DMS53 treated with DMSO at 0.1 percent for 48 hours (cell line): ENCODE data around the gene CTCF.
A peak's percentile ranks its signal among the peaks of the same experiment; 100 is the strongest.

Experiments
- DNase-seq: peaks from one replicate; lab custom pipeline; 2025; ENCODE audit not compliant: unreplicated experiment; lab: John Stamatoyannopoulos, UW

CTCF gene

GRCh38 chr16:67534431-67534830, 27.9 kb upstream of the CTCF start:
- no peak for DNase-seq

DNA sequence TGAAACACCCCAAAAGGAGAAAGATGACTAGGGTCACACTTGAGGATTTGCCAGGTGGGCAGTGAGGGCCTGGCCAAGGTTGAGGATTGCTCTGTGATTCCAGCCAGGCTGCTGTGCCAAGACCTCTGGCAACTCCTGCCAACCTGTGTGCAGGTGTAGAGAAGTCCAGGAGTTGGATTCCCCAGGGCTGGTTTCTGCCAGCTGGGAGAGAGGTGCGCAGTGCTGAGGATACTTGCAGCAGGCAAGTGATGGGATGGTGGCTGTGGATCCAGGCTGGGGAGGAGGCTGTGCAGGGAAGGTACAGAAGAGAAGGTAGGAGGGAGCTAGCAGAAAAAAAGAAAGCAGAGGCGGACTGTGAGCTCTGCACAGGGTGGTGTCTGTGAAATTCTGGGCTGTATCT, 27.1 kb upstream of the CTCF start:
- no peak for DNase-seq

- DNase-seq: no peak
These were observed 25.1 kb upstream of the CTCF start for GRCh38 chr16:67537270-67537635.

DNA sequence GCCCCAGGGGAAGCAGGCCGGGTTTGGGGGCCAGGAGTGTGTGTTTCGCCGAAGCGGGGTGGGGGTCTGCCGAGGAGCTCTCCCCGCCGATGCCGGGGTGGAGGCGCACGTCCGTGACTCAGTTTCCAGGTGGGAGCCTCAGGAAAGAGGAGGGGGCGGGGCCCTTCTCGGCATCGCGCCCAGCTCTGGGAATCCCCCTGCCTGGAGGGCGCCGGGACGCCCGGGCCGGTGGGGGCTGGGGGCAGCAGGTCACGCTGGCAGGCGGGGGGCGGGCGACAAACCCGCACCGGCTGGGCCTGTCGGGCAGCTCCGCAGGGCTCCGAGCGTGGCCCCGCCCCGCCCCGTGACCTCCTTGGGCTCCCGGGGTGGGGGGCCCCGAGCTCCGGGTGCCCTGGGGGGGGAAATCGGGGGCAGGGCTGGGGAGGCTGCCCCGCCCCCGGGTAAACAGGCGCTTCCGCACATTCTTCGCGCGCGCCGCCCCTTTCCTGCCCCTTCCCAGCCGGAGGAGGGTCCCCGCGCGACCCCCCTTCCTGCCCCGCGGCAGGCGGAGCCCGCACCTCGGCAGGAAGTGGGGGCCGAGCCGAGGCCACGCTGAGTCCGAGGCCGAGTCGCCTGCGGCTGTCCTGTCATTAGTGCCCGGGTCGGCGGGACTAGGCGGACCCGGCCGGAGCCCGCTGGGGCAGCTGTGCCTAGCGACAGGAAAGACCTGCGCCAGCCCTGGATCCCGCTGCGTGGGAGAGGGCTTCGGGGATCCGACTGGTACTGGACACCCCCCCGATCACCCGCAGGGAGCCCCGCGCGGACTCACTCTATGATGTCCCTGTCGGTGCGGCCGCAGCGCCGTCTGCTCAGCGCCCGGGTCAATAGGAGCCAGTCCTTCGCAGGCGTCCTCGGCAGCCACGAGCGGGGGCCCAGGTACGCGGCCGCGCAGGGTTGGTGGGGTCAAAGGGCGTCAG, 24.4 kb upstream of the CTCF start:
- no peak for DNase-seq

- no peak for DNase-seq
These were observed 23.6 kb upstream of the CTCF start for GRCh38 chr16:67538666-67539101.

GRCh38 chr16:67539271-67539670, 23.1 kb upstream of the CTCF start:
- DNase-seq: no peak

DNA sequence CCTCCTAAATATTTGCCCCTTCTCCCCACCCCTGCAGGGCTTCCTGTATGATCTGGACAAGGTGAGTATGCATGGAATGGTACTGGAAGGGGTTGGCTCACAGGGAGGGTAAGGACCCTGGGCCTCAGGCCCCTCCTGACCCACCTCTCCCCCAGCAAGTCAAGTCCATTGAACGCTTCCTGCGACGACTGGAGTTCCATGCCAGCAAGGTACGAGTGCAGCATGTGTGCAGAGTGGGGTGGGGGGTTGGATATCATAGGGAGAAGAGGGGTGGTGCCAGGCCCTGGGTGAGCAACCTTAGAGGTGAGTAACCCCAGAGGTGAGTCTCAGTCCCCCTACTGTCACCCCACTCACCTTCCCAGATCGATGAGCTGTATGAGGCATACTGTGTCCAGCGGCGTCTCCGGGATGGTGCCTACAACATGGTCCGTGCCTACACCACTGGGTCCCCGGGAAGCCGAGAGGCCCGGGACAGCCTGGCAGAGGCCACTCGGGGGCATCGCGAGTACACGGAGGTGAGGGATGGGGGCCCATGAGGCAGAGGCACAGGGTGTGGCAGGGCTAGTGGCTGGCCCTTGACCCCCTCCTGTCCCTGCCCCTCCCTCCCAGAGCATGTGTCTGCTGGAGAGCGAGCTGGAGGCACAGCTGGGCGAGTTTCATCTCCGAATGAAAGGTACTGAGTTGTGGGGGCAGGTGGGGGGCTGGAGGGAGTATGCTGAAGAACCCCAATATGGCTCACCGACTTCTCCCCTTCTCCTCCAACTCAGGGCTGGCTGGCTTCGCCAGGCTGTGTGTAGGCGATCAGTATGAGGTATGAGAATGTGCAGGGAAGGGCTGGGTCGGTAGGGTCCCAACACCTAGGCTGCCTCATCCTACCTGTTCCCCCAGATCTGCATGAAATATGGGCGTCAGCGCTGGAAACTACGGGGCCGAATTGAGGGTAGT, 22.4 kb upstream of the CTCF start:
- DNase-seq: no peak

- DNase-seq: no peak
These were observed 21.6 kb upstream of the CTCF start for GRCh38 chr16:67540756-67541155.

DNA sequence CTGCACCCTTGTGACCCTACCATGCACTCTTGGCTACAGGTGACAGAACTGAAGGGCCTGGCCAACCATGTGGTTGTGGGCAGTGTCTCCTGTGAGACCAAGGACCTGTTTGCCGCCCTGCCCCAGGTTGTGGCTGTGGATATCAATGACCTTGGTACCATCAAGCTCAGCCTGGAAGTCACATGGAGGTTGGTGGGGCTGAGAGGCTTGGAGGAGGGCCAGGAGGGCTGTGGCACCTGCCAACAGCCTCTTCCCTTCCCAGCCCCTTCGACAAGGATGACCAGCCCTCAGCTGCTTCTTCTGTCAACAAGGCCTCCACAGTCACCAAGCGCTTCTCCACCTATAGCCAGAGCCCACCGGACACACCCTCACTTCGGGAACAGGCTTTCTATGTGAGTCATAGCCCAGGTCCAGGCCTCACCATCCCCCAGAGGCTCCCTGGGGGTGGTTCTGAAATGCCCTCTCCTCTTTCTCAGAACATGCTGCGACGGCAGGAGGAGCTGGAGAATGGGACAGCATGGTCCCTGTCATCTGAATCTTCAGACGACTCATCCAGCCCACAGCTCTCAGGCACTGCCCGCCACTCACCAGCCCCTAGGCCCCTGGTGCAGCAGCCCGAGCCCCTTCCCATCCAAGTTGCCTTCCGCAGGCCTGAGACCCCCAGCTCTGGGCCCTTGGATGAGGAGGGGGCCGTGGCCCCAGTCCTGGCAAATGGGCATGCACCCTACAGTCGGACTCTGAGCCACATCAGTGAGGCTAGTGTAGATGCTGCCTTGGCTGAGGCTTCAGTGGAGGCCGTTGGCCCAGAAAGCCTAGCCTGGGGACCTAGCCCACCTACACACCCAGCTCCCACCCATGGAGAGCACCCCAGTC, 20.7 kb upstream of the CTCF start:
- DNase-seq: no peak

DNA sequence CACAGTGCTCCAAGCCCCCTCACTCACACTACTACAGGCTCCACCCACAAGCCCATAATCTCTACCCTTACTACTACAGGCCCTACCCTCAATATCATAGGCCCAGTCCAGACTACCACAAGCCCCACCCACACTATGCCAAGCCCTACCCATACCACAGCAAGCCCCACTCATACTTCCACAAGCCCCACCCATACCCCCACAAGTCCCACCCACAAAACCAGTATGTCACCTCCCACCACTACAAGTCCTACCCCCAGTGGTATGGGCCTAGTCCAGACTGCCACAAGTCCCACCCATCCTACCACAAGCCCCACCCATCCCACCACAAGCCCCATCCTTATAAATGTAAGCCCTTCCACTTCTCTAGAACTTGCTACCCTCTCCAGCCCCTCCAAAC, 19.9 kb upstream of the CTCF start:
- DNase-seq: no peak

DNA sequence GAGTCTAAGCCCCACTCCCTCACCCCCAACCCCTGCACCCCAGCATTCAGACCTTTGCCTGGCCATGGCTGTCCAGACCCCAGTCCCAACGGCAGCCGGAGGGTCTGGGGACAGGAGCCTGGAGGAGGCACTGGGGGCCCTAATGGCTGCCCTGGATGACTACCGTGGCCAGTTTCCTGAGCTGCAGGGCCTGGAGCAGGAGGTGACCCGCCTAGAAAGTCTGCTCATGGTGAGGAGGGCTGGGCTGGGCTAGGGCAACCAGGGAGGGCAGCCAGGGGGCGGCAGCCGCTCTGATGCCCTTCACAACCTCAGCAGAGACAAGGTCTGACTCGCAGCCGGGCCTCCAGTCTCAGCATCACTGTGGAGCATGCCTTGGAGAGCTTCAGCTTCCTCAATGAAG, 19.3 kb upstream of the CTCF start:
- no peak for DNase-seq

DNA sequence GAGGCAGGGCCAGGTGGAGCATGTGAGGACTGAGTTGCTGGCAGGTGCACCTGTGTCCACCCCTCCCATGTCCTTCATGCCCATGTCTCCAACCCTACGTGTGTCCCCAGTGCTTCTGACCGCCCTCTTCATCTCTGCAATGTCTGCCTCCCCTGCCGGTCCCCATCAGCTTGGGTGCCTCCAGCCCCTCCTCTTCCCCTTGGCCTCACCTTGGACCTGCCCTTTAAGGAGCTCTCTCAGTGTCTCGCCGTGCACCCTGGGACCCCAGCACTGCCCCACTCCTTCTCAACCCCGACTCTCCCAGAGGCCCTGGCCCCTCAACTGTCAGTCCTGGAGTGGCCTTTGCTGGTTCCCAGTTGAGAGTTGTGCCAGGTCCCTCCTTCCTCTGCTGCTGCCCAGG, 18.7 kb upstream of the CTCF start:
- DNase-seq: no peak

DNA sequence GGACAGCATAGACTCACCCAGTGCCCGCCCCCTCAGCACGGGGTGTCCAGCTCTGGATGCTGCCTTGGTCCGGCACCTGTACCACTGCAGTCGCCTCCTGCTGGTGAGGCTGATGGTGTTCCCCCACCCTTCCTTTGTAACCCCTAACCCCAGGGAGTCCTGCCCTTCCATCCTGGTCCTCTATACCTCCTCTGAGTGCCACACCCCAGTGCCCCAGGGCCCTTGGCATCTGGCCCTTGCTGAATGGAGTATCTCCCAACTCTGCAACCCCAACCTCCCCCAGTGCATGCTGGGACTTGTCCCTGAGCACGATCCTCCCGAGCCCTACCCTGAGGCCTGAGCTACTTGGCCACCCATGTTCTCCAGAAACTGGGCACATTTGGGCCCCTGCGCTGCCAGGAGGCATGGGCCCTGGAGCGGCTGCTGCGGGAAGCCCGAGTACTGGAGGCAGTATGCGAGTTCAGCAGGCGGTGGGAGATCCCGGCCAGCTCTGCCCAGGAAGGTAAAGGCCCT, 17.9 kb upstream of the CTCF start:
- no peak for DNase-seq

DNA sequence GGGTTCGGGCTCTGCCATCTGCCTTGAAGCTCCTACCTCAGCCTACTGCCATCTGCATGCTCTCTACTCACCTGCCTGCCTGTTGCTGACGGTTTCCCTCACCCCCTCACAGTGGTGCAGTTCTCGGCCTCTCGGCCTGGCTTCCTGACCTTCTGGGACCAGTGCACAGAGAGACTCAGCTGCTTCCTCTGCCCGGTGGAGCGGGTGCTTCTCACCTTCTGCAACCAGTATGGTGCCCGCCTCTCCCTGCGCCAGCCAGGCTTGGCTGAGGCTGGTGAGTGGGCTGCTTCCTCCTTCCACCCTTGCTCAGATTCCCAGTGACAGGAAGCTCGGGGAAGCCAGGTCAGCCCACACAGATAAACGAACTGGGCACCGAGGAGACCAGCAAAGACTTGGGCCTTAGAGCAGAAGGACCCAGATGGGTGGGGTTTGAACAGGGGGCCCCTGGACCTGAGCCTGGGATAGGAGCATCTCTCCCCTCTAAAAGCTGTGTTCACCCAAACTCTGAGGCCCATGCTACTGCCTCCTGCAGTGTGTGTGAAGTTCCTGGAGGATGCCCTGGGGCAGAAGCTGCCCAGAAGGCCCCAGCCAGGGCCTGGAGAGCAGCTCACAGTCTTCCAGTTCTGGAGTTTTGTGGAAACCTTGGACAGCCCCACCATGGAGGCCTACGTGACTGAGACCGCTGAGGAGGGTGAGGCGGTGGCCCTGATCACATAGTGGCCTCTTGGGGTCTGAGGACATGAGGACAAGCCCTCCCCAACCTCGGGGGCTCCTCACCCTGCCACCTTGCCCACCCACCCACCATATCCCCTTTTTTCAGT, 17.3 kb upstream of the CTCF start:
- DNase-seq: no peak

- no peak for DNase-seq
These were observed 16.7 kb upstream of the CTCF start for GRCh38 chr16:67545665-67546024.

GRCh38 chr16:67546091-67546501, 16.2 kb upstream of the CTCF start:
- DNase-seq: no peak

DNA sequence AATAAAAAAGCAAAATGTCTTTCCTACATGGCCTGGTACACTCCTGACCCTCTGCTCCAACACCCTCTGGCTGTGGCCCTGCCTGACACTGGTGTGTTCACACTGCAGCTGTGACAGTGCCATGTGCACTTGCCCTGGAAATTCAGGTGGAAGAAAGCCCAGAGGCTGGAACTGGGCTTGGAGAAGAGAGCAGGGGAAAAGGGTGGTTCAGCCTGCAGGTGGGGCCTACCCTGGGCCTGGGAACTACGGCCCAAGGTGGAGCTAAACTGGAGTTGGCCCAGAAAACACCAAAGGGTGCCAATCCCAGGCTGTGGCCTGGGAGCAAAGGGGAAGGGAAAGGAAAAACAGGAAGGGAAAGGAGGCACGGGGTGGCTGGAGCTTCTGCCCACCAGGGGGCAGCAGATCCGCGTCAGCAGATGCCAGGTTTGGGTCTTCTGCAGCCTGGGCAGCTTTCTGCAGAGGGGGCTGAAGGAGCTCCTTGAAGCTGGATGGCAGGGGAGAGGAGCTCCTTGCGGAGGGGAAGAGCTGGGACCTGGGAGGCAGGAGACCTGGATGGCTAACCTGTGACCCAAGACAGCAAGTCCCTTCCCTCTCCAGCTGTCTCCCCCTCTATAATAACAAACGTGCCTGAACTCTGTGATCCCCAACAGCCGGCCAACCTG, 15.4 kb upstream of the CTCF start:
- DNase-seq: peak; percentile 5

DNA sequence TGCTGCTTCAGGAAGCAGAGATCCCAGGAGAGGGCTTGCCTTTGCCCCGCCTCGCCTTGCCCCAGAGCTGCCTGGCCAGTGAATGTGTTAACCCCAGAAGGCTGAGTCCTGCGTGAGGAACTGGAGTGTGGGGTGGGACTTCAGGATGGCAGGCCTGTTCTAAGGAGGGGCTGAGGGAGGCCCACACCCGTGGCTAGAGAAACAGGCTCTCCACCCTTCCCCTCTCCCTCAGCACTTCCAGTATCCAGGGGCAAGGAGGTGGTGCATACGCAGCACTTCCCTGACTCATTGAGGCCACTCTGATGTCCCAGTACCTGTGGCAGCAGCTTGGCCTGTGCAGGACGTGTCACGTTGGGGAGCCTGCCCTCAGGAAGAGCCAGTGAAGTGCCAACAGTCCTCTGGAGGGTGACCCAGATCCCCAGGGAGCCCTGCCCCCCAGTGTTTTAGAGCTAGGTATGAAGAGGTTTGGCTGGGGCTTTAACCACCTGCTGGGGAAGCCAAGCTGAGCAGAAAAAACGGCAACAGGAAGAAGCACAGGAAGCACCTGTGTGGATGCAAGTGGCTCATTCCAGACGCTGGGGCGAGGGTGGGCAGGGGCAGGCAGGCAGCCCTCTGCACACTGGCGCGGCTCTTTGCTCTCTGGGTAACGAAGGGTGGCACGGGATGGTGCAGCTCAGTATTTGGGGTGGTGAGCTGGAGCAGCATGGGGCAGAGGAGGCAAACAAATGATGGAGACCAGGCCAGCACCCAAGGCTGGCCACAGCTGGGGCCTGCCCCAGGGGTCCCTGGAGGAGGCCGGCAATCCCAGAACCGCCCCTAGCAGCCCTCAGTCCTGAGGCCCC, 14.7 kb upstream of the CTCF start:
- no peak for DNase-seq
